DOHH2 (cell line): Measurements from ENCODE around the gene DNER.

Experiments
- H3F3A ChIP-seq: fragments of 200-600 bp; sonication (generic), shearing (Covaris generic); 2 replicates; pipeline ENCODE4 v1.6.0; 2016; ENCODE audit warnings: antibody characterized with exemption, mild to moderate bottlenecking; ENCODE audit not compliant: control insufficient read depth, insufficient read depth
- H3K27ac ChIP-seq: fragments of 200-600 bp; sonication (generic); 2 replicates; pipeline ENCODE4 v1.5.1; 2014; ENCODE audit warnings: low read depth, mild to moderate bottlenecking, low read length, moderate library complexity
- H3K27me3 ChIP-seq: fragments of 200-600 bp; sonication (generic); 2 replicates; pipeline ENCODE4 v1.6.1; 2014; ENCODE audit warnings: mild to moderate bottlenecking, low read length, mixed read lengths; ENCODE audit not compliant: control insufficient read depth
- H3K36me3 ChIP-seq: fragments of 200-600 bp; sonication (generic); 2 replicates; pipeline ENCODE4 v1.6.1; 2014; ENCODE audit warnings: mild to moderate bottlenecking, low read length, moderate library complexity, mixed read lengths; ENCODE audit not compliant: control insufficient read depth
- H3K4me1 ChIP-seq: fragments of 200-600 bp; sonication (generic); 2 replicates; pipeline ENCODE4 v1.6.1; 2014; ENCODE audit warnings: mild to moderate bottlenecking, low read length, mixed read lengths; ENCODE audit not compliant: control insufficient read depth
- H3K4me2 ChIP-seq: fragments of 200-600 bp; sonication (generic); 2 replicates; pipeline ENCODE4 v1.6.0; 2014; ENCODE audit warnings: mild to moderate bottlenecking, low read length, moderate library complexity
- H3K4me3 ChIP-seq: fragments of 200-600 bp; sonication (generic); 2 replicates; pipeline ENCODE4 v1.5.1; 2014; ENCODE audit warnings: mild to moderate bottlenecking, low read length, mixed read lengths
- H3K79me2 ChIP-seq: fragments of 200-600 bp; sonication (generic); 2 replicates; pipeline ENCODE4 v1.6.1; 2014; ENCODE audit warnings: mild to moderate bottlenecking, low read length, mixed read lengths; ENCODE audit not compliant: control insufficient read depth
- H3K9me2 ChIP-seq: fragments of 200-600 bp; sonication (generic); replicated peaks from 2 replicates; pipeline ENCODE4 v1.6.1; 2014; ENCODE audit warnings: mild to moderate bottlenecking, low read length, mixed read lengths; ENCODE audit not compliant: control insufficient read depth
- H3K9me3 ChIP-seq: fragments of 200-600 bp; sonication (generic); 2 replicates; pipeline ENCODE4 v1.6.1; 2014; ENCODE audit warnings: antibody characterized with exemption, low read length, mixed read lengths; ENCODE audit not compliant: control insufficient read depth, insufficient read depth
- H4K20me1 ChIP-seq: fragments of 200-600 bp; sonication (generic); 2 replicates; pipeline ENCODE4 v1.6.0; 2014; ENCODE audit warnings: low read depth, mild to moderate bottlenecking, antibody characterized with exemption, low read length, moderate library complexity; ENCODE audit not compliant: control insufficient read depth, insufficient read depth
- EZH2phosphoT487 ChIP-seq: fragments of 200-600 bp; sonication (generic); IDR thresholded peaks from 2 replicates; pipeline ENCODE4 v1.6.1; 2017; ENCODE audit warnings: borderline replicate concordance, mild to moderate bottlenecking, antibody characterized with exemption, low read length, moderate library complexity, mixed read lengths
- TF ChIP-seq, protein P1 (sequence below): fragments of 200-600 bp; sonication (generic); IDR thresholded peaks from one replicate; pipeline ENCODE4 v1.5.1; 2014; ENCODE audit warnings: antibody characterized with exemption, mild to moderate bottlenecking, low read depth, low read length; ENCODE audit not compliant: poor library complexity, severe bottlenecking

Gene DNER

DNA sequence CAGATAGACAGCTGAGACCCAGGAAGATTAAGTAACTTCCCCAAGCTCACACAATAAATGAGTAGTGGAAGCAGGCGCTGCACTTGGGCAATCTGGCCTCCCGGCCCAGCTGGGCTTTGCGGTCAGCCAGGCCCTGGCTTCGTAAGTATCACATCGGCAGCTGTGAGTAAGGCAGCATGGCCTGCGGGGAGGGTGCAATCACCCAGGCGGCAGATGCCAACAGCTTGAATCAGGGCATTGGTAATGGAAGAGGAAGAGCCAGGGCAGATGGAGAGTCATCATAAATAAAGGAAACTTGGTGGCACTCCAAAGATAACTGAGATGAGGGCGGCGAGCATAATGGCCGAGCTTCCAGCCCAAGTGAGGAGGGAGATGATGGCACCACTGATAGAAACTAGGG lies 225.3 kb downstream of the DNER start:
- Histone ChIP-seq H3K27me3 (peaks cover 9% of the 10 kb centered on the region), H3K36me3 (no peaks in the 10 kb centered on the region), H3K9me2 (no peaks in the 10 kb centered on the region), H4K20me1 (no peaks in the 10 kb centered on the region), H3K79me2 (no peaks in the 10 kb centered on the region), H3K4me3 (no peak overlapping the region), H3K9me3 (no peaks in the 10 kb centered on the region), H3K4me1 (peaks cover 28% of the 10 kb centered on the region), H3F3A (no peaks in the 10 kb centered on the region), H3K4me2 (no peak overlapping the region), H3K27ac (no peak overlapping the region)
- TF ChIP-seq, protein P1, sequence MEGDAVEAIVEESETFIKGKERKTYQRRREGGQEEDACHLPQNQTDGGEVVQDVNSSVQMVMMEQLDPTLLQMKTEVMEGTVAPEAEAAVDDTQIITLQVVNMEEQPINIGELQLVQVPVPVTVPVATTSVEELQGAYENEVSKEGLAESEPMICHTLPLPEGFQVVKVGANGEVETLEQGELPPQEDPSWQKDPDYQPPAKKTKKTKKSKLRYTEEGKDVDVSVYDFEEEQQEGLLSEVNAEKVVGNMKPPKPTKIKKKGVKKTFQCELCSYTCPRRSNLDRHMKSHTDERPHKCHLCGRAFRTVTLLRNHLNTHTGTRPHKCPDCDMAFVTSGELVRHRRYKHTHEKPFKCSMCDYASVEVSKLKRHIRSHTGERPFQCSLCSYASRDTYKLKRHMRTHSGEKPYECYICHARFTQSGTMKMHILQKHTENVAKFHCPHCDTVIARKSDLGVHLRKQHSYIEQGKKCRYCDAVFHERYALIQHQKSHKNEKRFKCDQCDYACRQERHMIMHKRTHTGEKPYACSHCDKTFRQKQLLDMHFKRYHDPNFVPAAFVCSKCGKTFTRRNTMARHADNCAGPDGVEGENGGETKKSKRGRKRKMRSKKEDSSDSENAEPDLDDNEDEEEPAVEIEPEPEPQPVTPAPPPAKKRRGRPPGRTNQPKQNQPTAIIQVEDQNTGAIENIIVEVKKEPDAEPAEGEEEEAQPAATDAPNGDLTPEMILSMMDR = no peak
- TF ChIP-seq EZH2phosphoT487 = no peak

DNA sequence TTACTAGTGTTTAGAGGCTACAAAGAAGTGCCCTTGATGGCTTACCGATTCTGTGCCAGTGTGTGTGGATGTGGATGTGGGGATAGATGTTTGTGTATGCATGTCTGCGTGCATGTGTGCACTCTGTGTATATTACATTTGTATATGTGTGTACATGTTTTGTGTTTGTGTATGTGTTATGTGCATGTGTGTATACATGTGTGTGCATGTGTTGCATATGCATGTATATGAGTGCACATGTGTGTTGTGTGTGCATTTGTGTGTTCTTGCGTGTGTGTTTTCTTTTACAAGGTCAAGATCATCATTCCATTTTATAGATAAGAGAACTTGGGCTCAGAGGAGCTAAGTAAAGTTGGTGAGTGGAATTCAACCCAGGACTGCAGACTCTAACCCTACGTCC lies 226.1 kb downstream of the DNER start:
- Histone ChIP-seq H3K9me2 (no peaks in the 10 kb centered on the region), H3F3A (no peaks in the 10 kb centered on the region), H3K27me3 (peaks cover 13% of the 10 kb centered on the region), H3K4me1 (peaks cover 34% of the 10 kb centered on the region), H4K20me1 (no peaks in the 10 kb centered on the region), H3K4me2 (no peak overlapping the region), H3K27ac (no peak overlapping the region), H3K36me3 (no peaks in the 10 kb centered on the region), H3K79me2 (no peaks in the 10 kb centered on the region), H3K9me3 (no peaks in the 10 kb centered on the region), H3K4me3 (no peak overlapping the region)
- TF ChIP-seq, protein P1 = no peak
- TF ChIP-seq EZH2phosphoT487 = no peak

DNA sequence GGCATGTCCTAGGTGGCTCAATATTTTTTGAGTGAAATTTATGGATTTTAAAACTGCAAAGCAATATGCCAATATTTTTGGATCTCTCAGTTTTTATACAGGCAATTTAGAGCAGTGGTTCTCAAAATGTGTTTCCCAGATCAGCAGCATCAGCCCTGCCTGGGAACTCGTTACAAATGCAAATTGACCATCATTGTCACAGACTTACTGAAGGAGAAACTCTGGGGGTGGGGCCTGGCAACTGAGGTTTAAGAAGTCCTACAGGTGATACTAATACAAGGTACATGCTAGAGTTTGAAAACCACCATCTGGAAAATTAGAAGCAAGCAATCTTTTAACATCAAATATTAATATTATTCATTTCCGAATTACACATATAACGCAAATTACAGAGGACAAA lies 227.7 kb downstream of the DNER start:
- H3K27ac ChIP-seq = no peak overlapping the region
- no peaks in the 10 kb centered on the region for H4K20me1 ChIP-seq
- peak overlapping the region; percentile 47 for H3K4me2 ChIP-seq

More for the DNA sequence above, 227.7 kb downstream of the DNER start:
- Histone ChIP-seq H3K79me2 (no peaks in the 10 kb centered on the region), H3F3A (no peaks in the 10 kb centered on the region), H3K4me3 (no peak overlapping the region), H3K27me3 (peaks cover 13% of the 10 kb centered on the region), H3K4me1 (peaks cover 34% of the 10 kb centered on the region), H3K9me3 (no peaks in the 10 kb centered on the region), H3K9me2 (no peaks in the 10 kb centered on the region), H3K36me3 (no peaks in the 10 kb centered on the region)
- no peak for TF ChIP-seq EZH2phosphoT487
- TF ChIP-seq, protein P1 = no peak
